Activated CD4-positive, alpha-beta T cell treated with anti-CD3 and anti-CD28 coated beads, Interleukin-10, Interleukin-2, amounts not matched to agents 100 ng/mL and 50 ng/mL, durations not matched to agents 16 hours and 8 hours (primary cell): ENCODE data around the gene HOXD3.

ENCODE experiments used
- DNase-seq: peaks from one replicate; pipeline ENCODE4 v3.0.0-alpha.2; 2020

Gene HOXD3

DNA sequence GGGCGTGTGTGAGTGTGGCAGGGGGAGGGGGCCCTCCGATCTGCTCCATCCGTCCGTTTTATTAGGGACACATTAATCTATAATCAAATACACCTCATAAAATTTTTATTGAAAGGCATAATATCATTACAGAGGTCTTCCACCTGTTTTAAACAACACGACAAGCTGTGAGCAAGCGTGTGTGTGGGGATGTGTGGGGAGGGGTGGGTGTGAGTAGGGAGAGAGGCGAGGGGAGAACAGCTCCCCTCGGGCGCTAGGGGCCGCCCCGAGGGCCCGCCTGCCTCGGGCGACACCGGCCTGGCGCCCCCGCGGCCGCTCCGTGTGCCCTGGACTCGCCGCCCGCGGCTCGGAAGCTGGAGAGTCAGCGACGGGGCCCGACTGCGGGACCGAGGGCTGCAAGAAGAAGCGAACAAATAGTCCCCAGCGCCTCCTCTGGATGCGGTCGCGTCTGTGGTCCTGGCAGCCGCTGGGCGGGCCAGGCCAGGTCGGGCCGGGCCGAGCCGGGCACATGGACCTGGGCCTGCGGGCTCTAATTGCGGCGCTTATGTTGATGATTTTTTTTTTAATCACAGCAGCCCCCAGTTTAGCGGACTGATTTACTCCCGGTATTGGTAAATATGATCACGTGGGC lies 34.9 kb upstream of the HOXD3 start:
- DNase-seq: no peak

DNA sequence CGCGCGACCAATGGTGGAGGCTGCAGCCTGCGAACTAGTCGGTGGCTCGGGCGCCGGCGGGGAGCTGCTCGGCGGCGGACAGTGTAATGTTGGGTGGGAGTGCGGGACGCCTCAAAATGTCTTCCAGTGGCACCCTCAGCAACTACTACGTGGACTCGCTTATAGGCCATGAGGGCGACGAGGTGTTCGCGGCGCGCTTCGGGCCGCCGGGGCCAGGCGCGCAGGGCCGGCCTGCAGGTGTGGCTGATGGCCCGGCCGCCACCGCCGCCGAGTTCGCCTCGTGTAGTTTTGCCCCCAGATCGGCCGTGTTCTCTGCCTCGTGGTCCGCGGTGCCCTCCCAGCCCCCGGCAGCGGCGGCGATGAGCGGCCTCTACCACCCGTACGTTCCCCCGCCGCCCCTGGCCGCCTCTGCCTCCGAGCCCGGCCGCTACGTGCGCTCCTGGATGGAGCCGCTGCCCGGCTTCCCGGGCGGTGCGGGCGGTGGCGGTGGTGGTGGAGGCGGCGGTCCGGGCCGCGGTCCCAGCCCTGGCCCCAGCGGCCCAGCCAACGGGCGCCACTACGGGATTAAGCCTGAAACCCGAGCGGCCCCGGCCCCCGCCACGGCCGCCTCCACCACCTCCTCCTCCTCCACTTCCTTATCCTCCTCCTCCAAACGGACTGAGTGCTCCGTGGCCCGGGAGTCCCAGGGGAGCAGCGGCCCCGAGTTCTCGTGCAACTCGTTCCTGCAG lies 34.3 kb upstream of the HOXD3 start, which contains the start of gene HOXD9:
Gene HOXD9, plus strand, starts transcription at position 37 of the 728 bp plus-strand sequence. Its CDS starts 50 bp downstream, at position 87.
- no peak for DNase-seq

- no peak for DNase-seq
Observed at GRCh38 chr2:176123411-176124109, 33.5 kb upstream of the HOXD3 start.

- DNase-seq: no peak
Observed at GRCh38 chr2:176124110-176124946, 32.8 kb upstream of the HOXD3 start.

DNA sequence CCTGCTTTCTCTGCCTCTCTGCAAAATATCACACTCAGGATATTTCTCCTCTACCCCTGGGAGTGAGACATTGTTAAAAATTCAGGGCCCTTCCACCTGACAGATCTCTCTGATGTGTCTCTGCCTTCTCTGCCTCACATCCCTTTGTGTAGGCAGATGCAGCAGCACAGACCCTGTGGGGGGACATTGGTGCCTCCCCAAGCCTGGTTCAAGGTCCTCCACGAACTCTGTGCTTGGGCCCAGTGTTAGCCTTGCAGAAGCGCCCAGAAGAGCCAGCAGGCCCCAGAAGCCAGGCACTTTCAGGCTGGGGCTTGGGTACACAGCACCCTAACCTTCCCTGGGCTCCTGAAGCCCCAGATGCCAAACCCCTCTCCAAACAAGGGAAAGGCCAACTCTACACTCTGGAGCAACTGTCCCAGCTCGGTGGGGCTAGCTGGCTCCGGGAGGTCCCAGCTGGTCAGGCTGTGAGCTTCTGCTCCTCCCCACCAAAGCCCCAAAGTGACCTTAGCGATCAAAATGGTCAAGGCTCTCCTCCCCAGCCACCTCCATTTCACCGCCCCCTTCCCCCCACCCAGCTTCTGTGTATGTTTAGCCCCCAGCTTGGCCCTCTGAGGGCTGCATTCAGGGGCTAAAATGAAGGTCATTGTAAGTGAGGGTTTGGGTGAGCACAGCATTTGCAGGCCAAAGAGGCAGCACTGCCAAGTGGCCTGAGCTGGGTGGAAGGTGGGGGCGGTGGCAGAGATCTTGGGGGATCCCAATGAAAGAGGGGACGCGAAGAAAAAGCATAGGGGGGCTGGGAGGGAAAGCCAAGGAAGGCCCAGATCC lies 31.9 kb upstream of the HOXD3 start:
- DNase-seq: no peak

DNA sequence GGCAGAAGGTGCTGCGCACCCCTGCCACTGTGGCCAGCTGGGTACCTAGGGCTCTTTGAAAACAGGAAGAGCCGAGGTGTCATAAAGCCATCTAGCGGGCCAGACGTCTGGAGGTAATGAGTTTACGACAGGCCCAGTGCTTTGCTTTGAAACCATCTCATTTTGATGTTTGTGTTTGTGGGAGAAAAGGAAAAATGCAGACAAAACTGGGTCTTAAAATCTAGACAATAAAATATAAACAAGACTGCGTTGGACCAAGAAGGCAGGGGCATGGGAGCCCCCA lies 31.4 kb upstream of the HOXD3 start:
- no peak for DNase-seq

- peak; percentile 50 for DNase-seq
Observed at GRCh38 chr2:176126929-176127773, 30.0 kb upstream of the HOXD3 start.

DNA sequence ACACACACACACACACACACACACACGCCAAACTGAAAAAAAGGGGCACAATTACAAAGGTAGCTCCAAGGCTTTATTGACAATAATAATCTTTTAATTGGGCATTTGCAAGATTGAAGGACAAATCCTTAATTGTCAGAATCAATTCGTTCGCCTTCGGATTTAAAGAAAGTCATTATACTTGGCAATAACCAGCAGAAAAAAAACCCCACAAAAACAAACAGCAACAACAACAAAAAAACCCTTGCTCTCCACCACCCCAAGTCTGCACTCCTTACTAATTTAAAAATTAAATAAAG lies 29.4 kb upstream of the HOXD3 start:
- DNase-seq: no peak

GRCh38 chr2:176128172-176128981 lies 28.7 kb upstream of the HOXD3 start:
- no peak for DNase-seq

DNA sequence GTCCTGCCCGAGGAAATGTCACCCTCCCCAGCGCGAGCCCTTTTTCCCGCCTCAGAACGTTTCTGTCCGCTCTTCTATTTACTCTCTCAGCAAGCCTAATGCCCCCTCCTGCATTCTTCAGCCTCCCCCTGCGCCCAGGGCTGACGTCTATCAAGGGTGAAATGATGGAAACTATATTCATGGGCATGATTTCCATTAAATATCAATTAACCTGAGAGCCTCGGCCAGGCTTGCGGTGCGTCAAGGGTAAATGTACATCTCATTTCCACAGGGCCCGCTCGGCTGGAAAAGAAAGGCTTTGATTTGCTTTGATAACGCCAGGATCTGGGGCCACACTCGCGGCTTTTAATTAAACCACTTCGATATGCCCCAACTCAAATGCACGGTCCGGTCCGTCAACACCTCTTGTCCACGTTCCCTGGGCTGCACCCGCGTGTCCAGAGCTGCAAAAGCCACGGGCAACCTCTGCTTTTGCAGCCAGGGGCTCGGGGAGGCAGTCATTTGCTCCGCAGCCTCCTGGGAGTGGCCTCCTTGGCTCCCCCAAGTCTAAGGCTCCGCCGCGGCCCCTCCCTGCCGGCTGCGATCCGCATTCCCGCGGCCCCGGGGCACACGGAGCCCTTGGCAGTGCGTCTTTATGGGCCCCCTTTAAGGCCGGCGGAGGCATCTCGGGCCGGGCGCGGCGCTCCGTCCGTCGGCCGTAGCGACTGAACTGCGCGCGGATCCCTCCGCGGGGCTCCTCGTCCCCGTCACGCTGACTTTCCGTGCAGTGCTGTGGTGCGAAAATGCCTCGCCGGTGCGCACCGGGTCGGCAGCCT lies 27.9 kb upstream of the HOXD3 start, which contains the start of gene HOXD8:
Gene HOXD8, plus strand, starts transcription at position 724 of the 815 bp plus-strand sequence. CDS start 662 bp downstream, outside the sequence.
- DNase-seq: no peak

DNA sequence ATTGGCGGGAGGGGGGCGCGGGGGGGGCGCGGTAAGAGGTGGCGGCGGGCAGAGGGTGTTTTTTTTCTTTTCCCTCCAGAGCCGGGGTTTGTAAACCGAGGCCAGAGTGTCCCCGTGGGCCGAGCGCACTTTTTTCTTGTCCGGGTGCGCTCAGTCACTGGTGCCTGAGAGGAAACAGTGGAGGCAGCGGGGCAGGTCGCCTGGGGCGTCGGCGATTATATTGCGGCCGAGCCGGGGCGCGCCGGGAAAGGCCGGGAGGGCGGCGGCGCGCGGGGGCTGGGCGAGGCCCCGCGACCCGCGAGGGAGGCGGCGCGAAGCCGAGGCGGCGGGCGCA lies 27.3 kb upstream of the HOXD3 start:
- DNase-seq: no peak

DNA sequence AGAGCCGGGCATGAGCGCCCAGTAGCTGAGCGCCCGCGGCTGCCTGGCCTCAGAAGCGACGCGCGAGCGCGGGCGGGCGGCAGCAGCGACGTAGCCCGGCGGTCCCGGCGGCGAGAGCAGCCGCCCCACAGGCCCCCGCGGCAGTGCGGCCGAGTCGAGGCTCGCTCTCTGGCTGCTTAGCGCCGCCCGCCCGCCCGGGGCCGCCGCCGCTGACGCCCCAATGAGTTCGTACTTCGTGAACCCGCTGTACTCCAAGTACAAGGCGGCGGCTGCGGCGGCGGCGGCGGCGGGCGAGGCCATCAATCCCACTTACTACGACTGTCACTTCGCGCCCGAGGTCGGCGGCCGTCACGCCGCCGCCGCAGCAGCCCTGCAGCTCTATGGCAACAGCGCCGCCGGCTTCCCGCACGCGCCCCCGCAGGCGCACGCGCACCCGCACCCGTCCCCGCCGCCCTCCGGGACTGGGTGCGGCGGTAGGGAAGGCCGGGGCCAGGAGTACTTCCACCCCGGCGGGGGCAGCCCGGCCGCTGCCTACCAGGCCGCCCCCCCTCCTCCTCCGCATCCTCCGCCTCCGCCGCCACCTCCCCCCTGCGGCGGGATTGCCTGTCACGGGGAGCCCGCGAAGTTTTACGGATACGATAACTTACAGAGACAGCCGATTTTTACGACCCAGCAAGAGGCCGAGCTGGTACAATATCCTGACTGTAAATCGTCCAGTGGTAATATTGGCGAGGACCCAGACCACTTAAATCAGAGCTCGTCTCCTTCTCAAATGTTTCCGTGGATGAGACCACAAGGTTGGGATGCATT lies 26.8 kb upstream of the HOXD3 start:
- DNase-seq: no peak

DNA sequence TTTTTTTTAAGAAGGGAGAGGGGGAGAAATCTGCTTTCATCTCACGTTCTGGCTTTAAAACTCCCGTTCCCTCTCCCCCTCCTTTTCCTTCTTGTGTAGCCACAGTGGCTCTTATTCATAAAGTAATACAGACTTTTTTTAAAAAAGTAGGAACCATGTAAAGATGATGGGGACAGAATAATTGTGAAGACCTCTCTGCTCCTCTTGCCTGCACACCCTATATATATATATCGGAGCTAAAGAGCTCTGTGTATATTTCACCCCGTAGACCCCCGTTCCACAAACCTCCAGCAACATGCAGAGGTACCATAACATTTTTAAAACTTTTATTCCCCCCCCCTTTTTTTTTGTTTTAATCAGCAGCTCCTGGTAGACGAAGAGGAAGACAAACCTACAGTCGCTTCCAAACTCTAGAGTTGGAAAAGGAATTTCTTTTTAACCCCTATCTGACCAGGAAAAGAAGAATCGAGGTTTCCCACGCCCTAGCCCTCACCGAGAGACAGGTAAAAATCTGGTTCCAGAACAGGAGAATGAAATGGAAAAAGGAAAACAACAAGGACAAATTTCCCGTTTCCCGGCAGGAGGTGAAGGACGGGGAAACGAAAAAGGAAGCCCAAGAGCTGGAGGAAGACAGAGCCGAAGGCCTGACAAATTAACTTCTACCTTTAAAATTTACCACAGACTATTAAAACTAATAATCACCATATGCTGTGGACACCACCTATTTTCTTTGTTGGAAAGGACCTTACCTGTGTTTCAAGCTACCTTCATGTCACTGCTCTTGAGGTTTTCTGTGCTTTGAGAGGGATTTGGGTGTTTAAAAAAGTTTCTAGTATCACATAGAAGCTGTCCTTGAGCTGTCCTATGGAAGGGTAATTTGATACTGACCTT lies 25.9 kb upstream of the HOXD3 start:
- no peak for DNase-seq

DNA sequence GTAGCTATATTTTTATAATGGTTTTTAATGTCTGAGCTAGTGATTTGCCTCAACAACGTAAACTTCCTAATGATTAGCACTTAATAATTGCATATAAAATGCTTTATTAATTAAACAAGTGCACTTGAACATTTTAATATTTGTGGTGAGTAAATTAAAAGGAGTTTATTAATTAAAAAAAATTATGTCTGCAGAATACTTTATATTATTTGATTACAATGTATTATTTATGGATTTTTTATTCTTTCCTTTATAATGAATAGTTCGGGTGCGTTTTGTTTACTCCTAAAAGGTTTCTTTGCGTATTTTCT lies 25.3 kb upstream of the HOXD3 start:
- DNase-seq: no peak

GRCh38 chr2:176132205-176133171 lies 24.6 kb upstream of the HOXD3 start:
- peak; percentile 13 for DNase-seq

GRCh38 chr2:176133389-176133788 lies 23.7 kb upstream of the HOXD3 start:
- no peak for DNase-seq

DNA sequence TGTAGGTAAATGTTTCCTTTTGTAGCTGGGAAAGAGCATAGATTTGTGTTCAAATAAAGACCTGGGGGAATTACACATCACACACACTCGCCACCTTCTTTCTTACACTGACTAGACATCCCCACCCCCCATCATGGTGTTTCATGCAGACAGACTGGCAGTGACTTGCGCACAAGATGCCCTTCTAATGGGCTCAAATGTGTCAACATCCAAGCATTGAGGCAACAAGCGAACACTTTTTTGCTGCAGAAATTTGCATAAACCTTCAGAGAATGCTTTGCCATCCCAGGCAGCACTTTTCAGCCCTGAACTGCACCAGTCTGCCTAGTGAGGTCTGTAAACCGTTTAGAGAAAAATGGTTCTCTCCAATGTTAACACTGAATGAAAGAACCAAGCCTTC lies 23.1 kb upstream of the HOXD3 start:
- no peak for DNase-seq
